ENCODE data around the gene AKAP8L.

DNA sequence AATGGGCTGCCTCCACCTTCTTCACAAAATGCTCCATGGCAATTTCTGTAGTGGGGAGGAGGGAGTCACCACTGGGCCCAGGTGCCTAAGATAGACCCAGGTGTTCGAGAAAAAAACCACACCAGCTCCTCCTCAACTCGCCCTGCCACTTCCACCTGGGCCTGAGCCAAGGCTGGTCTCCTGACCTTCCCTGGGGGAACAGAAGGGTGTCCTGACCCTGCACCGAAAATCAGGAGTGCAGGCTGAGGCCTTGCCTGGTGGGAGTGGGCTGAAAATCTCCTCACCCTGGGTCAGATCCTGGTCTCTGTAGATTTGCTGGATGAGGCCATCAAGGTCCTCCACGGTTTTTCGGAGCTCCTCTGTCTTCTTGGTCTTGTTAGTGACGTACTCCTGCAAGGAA, 21.6 kb downstream of the AKAP8L start:
- TF ChIP-seq, protein P1, sequence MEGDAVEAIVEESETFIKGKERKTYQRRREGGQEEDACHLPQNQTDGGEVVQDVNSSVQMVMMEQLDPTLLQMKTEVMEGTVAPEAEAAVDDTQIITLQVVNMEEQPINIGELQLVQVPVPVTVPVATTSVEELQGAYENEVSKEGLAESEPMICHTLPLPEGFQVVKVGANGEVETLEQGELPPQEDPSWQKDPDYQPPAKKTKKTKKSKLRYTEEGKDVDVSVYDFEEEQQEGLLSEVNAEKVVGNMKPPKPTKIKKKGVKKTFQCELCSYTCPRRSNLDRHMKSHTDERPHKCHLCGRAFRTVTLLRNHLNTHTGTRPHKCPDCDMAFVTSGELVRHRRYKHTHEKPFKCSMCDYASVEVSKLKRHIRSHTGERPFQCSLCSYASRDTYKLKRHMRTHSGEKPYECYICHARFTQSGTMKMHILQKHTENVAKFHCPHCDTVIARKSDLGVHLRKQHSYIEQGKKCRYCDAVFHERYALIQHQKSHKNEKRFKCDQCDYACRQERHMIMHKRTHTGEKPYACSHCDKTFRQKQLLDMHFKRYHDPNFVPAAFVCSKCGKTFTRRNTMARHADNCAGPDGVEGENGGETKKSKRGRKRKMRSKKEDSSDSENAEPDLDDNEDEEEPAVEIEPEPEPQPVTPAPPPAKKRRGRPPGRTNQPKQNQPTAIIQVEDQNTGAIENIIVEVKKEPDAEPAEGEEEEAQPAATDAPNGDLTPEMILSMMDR (conservative IDR thresholded peaks at IDR 0.05 in 1 of 2, IDR thresholded peaks at IDR 0.05 in 1 of 2; ENCODE audit: low read depth in 1 of 2, low read length in 2 of 2), result no peak
- no peak for TF ChIP-seq EZH2 (IDR thresholded peaks at IDR 0.05; ENCODE audit: low read length, missing control alignments)

All from fibroblast of lung (primary cell).